Activated naive CD4-positive, alpha-beta T cell treated with Interleukin-2 at 50 U/mL for 16 hours (primary cell): ENCODE measurements around the gene IL34.

Experiments
- DNase-seq: peaks from one replicate; pipeline ENCODE4 v3.0.0-alpha.2; 2020

IL34 gene

GRCh38 chr16:70703835-70704381 lies 57.5 kb downstream of the IL34 start:
- DNase-seq = no peak

- DNase-seq = no peak
These were observed 58.2 kb downstream of the IL34 start for GRCh38 chr16:70704586-70704985.

DNA sequence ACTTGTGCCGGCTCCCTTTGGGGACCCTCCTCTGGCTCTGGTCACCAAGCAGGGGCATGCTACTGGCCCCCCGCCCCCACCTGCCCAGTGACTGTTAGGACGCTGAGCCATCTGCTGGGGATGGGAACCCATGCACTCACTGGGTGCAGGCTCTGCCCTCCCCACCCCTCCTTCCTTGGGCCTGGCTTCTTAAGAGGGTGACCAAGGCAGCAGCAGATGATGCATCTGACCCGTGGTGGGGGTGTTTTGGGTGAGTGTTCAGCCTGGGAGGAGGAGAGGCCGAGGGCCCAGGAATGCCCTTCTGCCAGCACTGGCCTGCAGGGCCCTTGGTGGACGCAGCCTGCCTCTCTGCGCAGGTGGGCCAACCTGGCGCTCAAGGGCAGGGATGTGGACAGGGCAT lies 58.7 kb downstream of the IL34 start:
- no peak for DNase-seq

DNA sequence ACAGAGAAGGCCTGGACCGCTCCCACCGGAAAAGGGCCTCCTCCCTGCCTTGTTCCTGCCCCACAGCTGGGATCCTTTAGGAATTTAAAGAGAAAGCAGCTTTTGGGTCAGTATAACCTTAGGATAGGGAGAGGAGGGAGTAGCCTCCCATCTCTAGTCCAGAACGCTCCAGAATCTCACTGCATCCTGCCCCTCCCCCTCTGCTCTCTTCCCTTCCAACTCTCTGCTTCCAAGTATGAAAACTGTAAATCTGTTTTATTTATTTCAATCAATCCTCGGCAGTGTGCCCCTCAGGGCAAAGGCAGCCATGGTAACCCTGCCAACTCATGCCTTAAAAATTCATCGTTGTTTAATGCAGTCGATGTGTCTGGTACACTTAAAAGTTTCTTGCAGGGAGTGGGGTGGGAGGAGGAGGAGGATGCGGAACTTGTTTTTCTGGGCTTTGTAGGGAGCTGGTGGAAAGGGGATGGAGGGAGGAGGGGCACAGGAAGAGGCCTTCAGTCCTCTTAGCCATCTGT lies 60.6 kb downstream of the IL34 start:
- no peak for DNase-seq

DNA sequence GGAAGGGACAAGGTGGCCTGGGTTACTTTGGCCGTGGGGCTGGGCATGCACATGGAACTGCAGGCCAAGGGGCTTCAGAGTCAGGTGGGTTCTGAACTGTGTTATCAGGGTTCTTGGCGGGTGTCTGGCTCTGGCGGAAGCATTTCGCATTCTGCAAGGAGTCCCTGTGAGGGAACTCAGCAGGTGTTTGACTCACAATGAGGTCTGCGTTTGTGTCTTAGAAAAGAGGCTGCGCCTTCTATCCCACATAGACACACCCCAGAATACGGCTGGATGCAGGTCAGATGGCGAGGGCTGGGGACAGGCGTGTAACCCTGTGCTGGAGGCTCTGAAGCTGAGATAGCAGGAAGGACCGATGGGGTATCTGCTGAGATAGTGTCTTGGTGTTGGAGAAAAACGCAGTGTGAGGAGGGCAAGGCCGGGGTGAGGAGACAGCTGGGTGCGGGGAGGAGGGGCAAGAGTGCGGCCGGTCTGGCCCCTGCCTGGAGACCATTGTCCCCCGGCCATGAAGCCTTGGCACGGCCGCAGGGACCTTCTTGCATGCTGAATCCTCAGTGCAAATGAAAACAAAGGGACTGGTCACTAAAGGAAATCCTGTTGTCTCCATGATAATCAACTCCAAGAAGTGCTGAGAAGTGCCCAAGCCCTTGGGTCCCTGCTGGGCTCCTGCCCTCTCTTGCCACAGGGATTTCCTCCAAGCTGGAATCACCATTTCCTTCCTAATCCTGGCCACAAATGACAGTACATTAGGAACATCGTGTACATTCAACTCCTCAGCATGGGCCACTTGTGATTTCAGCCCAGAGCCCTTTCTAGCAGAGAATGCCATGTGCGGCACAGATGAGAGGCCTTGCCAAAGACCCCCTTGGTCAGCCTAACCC lies 62.2 kb downstream of the IL34 start:
- DNase-seq = no peak

DNA sequence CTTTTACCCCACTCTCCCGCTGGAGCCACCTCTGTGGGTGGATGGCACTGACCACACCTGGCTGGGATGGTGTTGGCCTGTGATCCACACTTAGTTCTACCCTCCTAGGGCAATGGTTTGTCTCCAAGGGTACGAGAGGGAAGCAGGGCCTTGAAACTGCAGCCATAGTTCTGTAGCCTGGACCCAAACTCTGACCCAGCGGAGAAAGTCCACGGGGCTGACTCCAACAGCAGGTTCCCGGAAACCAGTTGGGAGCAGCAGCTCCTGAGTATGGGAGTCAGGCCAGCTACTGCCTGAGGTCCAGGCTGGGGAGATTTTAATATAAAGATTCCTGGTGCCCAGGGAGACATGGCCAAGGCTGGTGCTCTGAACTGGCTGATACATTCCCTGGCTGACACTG lies 63.1 kb downstream of the IL34 start:
- DNase-seq = no peak

DNA sequence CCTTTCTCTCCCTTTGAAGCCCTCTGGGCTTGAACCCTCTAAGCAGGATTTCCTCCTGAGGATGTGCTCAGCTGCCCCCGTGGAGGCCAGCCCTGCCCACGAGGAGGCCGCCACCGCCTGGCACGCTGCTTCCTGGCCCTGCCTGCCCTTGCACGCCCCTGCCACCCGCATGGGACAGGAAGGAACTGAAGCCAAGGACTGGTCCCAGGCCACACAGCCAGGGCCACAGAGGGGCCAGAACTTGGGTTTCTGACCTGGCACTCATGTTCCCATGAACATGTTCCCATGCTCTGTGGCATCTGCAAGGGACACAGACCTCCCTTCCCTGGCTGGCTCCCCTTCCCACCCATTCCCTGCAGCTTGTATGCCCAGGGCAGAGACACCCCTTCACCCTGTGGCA lies 63.6 kb downstream of the IL34 start:
- DNase-seq = no peak
